ENCODE measurements around the gene DCAF4. TPM values are rescaled to one million over a fixed set of nuclear protein-coding genes. Genes with fewer than 3 reads are reported as not detected.

DCAF4 gene
- total and polyA plus RNA-seq, 2 of the 4 experiments (the other 2 are of a cell fraction) = 28.8 to 29.4 TPM

DNA sequence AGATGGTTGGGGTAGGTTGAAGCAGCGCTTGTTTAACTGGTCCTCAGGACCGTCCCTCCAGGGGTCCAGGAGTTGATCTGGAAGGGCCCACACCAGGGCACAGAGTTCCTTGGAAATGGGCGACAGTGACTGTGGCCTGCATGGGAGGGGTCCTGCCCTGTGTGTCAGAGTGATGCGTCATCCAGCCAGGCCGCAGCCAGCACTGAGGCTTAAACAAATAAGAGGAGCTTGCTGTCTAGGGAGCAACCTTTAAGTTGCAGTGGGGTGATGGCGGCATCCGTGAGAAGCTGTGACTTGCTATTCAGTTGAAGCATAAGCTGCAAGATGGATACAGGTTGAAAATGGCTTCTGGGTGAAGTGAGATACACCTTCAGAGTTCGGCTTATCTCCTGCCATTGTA is 20.2 kb downstream of the DCAF4 start:
- H2BK20ac ChIP-seq (ENCODE audit: low read depth, low read length) = peak overlapping the region; percentile 51
- no peak overlapping the region for H3K9ac ChIP-seq (ENCODE audit: low read depth, low read length)
- peaks cover 22% of the 10 kb centered on the region for H3K36me3 ChIP-seq (ENCODE audit: control insufficient read depth, insufficient read depth, low read length)
- peak overlapping the region; percentile 36; the same call in 1 of the 2 replicates for H3K14ac ChIP-seq (replicated peaks; ENCODE audit: low read depth, low read length)
- no peaks in the 10 kb centered on the region for H3K9me3 ChIP-seq (ENCODE audit: control insufficient read depth, insufficient read depth, low read length)
- H4K8ac ChIP-seq (ENCODE audit: low read depth in 2 of 2, low read length in 2 of 2) = peak overlapping the region in 1 of 2 experiments; percentile 62; a peak in 1 of 4 replicates
- in situ Hi-C loops (cut with MboI; ENCODE audit: low sequenced_read_pairs) (loop anchor here (5.0 kb wide), 1 partner anchor 434 kb away; no protein-coding TSS in a partner anchor), dilution Hi-C loops (cut with HindIII; ENCODE audit: low sequenced_read_pairs, unreplicated experiment) (no loop called here), intact Hi-C loops (cut with micrococcal nuclease) (no loop called here)
- no peak overlapping the region for H3K56ac ChIP-seq (ENCODE audit: extremely low read depth, insufficient read depth, low read length)
- 0 out of 2 replicates have a peak overlapping the region, but pooled peaks have one; percentile 21 for H4K91ac ChIP-seq (ENCODE audit: insufficient read depth, low read depth, low read length)
- peaks cover 12% of the 10 kb centered on the region for H3K9me1 ChIP-seq (ENCODE audit: insufficient read depth, low read length)
- H3K27me3 ChIP-seq (ENCODE audit: control insufficient read depth, insufficient read depth, low read length) = no peaks in the 10 kb centered on the region
- no peak overlapping the region for H2BK15ac ChIP-seq (ENCODE audit: low read depth, low read length)
- no peak overlapping the region for H3K4me3 ChIP-seq (ENCODE audit: insufficient read depth, low read depth, low read length)
- ChIA-PET CTCF (interaction anchor here (1.1 to 5.7 kb wide), 3 partner anchors 11 to 433 kb away, joined by 3 to 70 read pairs (median 4); no protein-coding TSS in a partner anchor), POLR2A (ENCODE audit: unreplicated experiment) (no interaction called here)
- H2AFZ ChIP-seq (replicated peaks; ENCODE audit: low read length, poor library complexity) = peak overlapping the region; percentile 57
- DNase-seq = peak; percentile 69
- no peaks in the 10 kb centered on the region for H4K20me1 ChIP-seq (ENCODE audit: insufficient read depth, low read length)
- no peak overlapping the region for H3K27ac ChIP-seq (ENCODE audit: insufficient read depth, low read length)
- H2AK9ac ChIP-seq (replicated peaks; ENCODE audit: low read depth, low read length, poor library complexity) = peak overlapping the region; percentile 65
- peak overlapping the region; percentile 48; the same call in 1 of the 2 replicates for H3K4ac ChIP-seq (ENCODE audit: low read depth, low read length)
- BruUV-seq (replicated peaks) = no TSS peak
- H3K4me1 ChIP-seq (ENCODE audit: control insufficient read depth, insufficient read depth, low read length) = 0 out of 2 replicates have a peak, but pooled peaks cover 4% of the 10 kb centered on the region
- H3K79me1 ChIP-seq (ENCODE audit: low read depth in 1 of 2, low read length in 2 of 2) = no peaks in the 10 kb centered on the region
- H3K18ac ChIP-seq (ENCODE audit: low read depth, low read length) = no peak overlapping the region; the same call in 1 of the 2 replicates
- peak overlapping the region; percentile 1 for H2BK5ac ChIP-seq (ENCODE audit: low read depth, low read length, poor library complexity, severe bottlenecking)
- 25% methylated on average over 2 of the region's 8 CpGs; no CpG with 5 or more reads in 1 of the 2 experiments for WGBS, 2 experiments (ENCODE audit: extremely low coverage in 2 of 2, insufficient read length in 1 of 2)
- no peak overlapping the region for H4K5ac ChIP-seq (ENCODE audit: low read depth, low read length)
- H3K4me2 ChIP-seq (ENCODE audit: low read depth, low read length) = no peak overlapping the region
- peak; percentile 76 for ATAC-seq (ENCODE audit: low read depth)
- no peak overlapping the region for H3K23ac ChIP-seq (ENCODE audit: low read depth, low read length)
- H2BK120ac ChIP-seq (ENCODE audit: low read depth, low read length) = no peak overlapping the region
- H2AK5ac ChIP-seq (ENCODE audit: low read depth, low read length) = no peak overlapping the region
- peak; percentile 58 for TF ChIP-seq FOS (IDR thresholded peaks at IDR 0.05; ENCODE audit: low read depth, low read length)
- TF ChIP-seq, protein P1, sequence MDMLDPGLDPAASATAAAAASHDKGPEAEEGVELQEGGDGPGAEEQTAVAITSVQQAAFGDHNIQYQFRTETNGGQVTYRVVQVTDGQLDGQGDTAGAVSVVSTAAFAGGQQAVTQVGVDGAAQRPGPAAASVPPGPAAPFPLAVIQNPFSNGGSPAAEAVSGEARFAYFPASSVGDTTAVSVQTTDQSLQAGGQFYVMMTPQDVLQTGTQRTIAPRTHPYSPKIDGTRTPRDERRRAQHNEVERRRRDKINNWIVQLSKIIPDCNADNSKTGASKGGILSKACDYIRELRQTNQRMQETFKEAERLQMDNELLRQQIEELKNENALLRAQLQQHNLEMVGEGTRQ (IDR thresholded peaks at IDR 0.05; ENCODE audit: low read depth, low read length) = no peak

All from IMR-90 (cell line).